ENCODE measurements around the gene KSR1. TPM values are rescaled to one million over a fixed set of nuclear protein-coding genes. Genes with fewer than 3 reads are reported as not detected.

Gene KSR1
- total and polyA plus RNA-seq, 2 experiments from 2014 or later, result 7.8 to 53.2 TPM

DNA sequence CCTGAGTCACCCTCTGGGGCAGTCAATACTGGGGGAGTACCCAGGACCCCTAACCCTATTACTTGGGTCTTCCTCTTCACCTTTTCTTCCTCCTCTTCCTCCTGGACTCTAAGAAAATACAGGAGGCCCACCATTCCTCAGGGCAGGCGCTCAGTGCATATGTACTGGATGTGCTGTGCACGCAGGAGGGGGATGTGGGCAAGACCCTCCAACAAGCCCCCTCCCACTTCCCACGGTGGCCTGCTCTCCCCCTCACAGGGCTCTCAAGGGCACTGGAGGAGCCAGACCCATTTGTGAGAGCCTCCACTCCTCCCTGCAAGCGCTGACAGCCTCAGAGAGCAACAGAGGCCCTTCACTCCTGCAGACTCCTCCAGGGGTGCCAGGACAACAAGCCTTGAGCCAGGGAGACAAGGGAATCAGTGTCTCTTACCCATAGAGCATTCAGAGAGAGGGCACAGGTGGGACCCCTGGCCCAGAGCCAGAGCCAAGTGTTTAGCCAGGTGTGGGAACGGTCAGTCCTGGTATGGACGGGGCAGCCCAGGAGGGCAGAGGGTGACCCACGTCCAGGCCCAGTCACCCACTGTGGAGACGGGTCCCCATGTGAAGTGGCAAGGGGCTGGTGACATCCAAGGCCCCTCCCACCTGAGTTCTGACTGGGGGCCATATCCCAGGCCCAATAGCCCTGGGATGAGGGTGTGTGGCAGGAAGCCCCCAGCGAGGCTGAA, 27.3 kb upstream of the KSR1 start:
- Mint-ChIP-seq H3K9me3 (peaks cover 7% of the 10 kb centered on the region; the same call in 2 of the 3 replicates), H3K27me3 (ENCODE audit: insufficient read depth, low read depth, poor library complexity) (peaks cover 8% of the 10 kb centered on the region), H3K36me3 (ENCODE audit: low read depth) (no peaks in the 10 kb centered on the region), H3K4me1 (no peaks in the 10 kb centered on the region), H3K27ac (no peak overlapping the region), H3K4me3 (no peak overlapping the region)
- no peak overlapping the region for H2AFZ ChIP-seq
- no peaks in the 10 kb centered on the region for H3F3A ChIP-seq (replicated peaks; ENCODE audit: low read depth)
- DNase-seq (ENCODE audit: low spot score), result no peak
- TF ChIP-seq, protein P1, sequence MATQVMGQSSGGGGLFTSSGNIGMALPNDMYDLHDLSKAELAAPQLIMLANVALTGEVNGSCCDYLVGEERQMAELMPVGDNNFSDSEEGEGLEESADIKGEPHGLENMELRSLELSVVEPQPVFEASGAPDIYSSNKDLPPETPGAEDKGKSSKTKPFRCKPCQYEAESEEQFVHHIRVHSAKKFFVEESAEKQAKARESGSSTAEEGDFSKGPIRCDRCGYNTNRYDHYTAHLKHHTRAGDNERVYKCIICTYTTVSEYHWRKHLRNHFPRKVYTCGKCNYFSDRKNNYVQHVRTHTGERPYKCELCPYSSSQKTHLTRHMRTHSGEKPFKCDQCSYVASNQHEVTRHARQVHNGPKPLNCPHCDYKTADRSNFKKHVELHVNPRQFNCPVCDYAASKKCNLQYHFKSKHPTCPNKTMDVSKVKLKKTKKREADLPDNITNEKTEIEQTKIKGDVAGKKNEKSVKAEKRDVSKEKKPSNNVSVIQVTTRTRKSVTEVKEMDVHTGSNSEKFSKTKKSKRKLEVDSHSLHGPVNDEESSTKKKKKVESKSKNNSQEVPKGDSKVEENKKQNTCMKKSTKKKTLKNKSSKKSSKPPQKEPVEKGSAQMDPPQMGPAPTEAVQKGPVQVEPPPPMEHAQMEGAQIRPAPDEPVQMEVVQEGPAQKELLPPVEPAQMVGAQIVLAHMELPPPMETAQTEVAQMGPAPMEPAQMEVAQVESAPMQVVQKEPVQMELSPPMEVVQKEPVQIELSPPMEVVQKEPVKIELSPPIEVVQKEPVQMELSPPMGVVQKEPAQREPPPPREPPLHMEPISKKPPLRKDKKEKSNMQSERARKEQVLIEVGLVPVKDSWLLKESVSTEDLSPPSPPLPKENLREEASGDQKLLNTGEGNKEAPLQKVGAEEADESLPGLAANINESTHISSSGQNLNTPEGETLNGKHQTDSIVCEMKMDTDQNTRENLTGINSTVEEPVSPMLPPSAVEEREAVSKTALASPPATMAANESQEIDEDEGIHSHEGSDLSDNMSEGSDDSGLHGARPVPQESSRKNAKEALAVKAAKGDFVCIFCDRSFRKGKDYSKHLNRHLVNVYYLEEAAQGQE (IDR thresholded peaks at IDR 0.05; ENCODE audit: unreplicated experiment), result no peak
- TF ChIP-seq STAT1 (IDR thresholded peaks at IDR 0.05; ENCODE audit: unreplicated experiment), result no peak
- TF ChIP-seq, protein P2, sequence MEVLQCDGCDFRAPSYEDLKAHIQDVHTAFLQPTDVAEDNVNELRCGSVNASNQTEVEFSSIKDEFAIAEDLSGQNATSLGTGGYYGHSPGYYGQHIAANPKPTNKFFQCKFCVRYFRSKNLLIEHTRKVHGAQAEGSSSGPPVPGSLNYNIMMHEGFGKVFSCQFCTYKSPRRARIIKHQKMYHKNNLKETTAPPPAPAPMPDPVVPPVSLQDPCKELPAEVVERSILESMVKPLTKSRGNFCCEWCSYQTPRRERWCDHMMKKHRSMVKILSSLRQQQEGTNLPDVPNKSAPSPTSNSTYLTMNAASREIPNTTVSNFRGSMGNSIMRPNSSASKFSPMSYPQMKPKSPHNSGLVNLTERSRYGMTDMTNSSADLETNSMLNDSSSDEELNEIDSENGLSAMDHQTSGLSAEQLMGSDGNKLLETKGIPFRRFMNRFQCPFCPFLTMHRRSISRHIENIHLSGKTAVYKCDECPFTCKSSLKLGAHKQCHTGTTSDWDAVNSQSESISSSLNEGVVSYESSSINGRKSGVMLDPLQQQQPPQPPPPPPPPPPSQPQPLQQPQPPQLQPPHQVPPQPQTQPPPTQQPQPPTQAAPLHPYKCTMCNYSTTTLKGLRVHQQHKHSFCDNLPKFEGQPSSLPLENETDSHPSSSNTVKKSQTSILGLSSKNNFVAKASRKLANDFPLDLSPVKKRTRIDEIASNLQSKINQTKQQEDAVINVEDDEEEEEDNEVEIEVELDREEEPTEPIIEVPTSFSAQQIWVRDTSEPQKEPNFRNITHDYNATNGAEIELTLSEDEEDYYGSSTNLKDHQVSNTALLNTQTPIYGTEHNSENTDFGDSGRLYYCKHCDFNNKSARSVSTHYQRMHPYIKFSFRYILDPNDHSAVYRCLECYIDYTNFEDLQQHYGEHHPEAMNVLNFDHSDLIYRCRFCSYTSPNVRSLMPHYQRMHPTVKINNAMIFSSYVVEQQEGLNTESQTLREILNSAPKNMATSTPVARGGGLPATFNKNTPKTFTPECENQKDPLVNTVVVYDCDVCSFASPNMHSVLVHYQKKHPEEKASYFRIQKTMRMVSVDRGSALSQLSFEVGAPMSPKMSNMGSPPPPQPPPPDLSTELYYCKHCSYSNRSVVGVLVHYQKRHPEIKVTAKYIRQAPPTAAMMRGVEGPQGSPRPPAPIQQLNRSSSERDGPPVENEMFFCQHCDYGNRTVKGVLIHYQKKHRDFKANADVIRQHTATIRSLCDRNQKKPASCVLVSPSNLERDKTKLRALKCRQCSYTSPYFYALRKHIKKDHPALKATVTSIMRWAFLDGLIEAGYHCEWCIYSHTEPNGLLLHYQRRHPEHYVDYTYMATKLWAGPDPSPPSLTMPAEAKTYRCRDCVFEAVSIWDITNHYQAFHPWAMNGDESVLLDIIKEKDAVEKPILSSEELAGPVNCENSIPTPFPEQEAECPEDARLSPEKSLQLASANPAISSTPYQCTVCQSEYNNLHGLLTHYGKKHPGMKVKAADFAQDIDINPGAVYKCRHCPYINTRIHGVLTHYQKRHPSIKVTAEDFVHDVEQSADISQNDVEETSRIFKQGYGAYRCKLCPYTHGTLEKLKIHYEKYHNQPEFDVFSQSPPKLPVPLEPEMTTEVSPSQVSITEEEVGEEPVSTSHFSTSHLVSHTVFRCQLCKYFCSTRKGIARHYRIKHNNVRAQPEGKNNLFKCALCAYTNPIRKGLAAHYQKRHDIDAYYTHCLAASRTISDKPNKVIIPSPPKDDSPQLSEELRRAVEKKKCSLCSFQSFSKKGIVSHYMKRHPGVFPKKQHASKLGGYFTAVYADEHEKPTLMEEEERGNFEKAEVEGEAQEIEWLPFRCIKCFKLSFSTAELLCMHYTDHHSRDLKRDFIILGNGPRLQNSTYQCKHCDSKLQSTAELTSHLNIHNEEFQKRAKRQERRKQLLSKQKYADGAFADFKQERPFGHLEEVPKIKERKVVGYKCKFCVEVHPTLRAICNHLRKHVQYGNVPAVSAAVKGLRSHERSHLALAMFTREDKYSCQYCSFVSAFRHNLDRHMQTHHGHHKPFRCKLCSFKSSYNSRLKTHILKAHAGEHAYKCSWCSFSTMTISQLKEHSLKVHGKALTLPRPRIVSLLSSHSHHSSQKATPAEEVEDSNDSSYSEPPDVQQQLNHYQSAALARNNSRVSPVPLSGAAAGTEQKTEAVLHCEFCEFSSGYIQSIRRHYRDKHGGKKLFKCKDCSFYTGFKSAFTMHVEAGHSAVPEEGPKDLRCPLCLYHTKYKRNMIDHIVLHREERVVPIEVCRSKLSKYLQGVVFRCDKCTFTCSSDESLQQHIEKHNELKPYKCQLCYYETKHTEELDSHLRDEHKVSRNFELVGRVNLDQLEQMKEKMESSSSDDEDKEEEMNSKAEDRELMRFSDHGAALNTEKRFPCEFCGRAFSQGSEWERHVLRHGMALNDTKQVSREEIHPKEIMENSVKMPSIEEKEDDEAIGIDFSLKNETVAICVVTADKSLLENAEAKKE (CRISPR knock-in tag; IDR thresholded peaks at IDR 0.05), result no peak
- TF ChIP-seq, protein P3, sequence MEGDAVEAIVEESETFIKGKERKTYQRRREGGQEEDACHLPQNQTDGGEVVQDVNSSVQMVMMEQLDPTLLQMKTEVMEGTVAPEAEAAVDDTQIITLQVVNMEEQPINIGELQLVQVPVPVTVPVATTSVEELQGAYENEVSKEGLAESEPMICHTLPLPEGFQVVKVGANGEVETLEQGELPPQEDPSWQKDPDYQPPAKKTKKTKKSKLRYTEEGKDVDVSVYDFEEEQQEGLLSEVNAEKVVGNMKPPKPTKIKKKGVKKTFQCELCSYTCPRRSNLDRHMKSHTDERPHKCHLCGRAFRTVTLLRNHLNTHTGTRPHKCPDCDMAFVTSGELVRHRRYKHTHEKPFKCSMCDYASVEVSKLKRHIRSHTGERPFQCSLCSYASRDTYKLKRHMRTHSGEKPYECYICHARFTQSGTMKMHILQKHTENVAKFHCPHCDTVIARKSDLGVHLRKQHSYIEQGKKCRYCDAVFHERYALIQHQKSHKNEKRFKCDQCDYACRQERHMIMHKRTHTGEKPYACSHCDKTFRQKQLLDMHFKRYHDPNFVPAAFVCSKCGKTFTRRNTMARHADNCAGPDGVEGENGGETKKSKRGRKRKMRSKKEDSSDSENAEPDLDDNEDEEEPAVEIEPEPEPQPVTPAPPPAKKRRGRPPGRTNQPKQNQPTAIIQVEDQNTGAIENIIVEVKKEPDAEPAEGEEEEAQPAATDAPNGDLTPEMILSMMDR (conservative IDR thresholded peaks at IDR 0.05; ENCODE audit: low read depth in 2 of 2), result no peak
- TF ChIP-seq EZH2phosphoT487 (IDR thresholded peaks at IDR 0.05; ENCODE audit: unreplicated experiment), result no peak
- no peak for TF ChIP-seq NANOG (IDR thresholded peaks at IDR 0.05; ENCODE audit: borderline replicate concordance)
- TF ChIP-seq, protein P4, sequence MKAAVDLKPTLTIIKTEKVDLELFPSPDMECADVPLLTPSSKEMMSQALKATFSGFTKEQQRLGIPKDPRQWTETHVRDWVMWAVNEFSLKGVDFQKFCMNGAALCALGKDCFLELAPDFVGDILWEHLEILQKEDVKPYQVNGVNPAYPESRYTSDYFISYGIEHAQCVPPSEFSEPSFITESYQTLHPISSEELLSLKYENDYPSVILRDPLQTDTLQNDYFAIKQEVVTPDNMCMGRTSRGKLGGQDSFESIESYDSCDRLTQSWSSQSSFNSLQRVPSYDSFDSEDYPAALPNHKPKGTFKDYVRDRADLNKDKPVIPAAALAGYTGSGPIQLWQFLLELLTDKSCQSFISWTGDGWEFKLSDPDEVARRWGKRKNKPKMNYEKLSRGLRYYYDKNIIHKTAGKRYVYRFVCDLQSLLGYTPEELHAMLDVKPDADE (IDR thresholded peaks at IDR 0.05), result no peak
- TF ChIP-seq EZH2 (IDR thresholded peaks at IDR 0.05; ENCODE audit: low read depth, unreplicated experiment), result no peak
- no peak for TF ChIP-seq ZNF114 (CRISPR knock-in tag; IDR thresholded peaks at IDR 0.05)
- no peak overlapping the region for H3K4me3 ChIP-seq
- H3K4me1 ChIP-seq (ENCODE audit: insufficient read depth), result no peaks in the 10 kb centered on the region
- no peaks in the 10 kb centered on the region for H3K36me3 ChIP-seq (ENCODE audit: insufficient read depth)
- H3K27me3 ChIP-seq (ENCODE audit: insufficient read depth), result no peaks in the 10 kb centered on the region
- H3K4me2 ChIP-seq, result no peak overlapping the region
- H3K27ac ChIP-seq (ENCODE audit: low read depth), result no peak overlapping the region
- H3K9me2 ChIP-seq (ENCODE audit: insufficient read depth), result no peaks in the 10 kb centered on the region
- no peak for ATAC-seq
- H4K20me1 ChIP-seq (replicated peaks; ENCODE audit: insufficient read depth), result no peaks in the 10 kb centered on the region
- H3K79me2 ChIP-seq (replicated peaks; ENCODE audit: insufficient read depth), result no peaks in the 10 kb centered on the region
